ENCODE results near the gene RNPEPL1. TPM values are rescaled to one million over a fixed set of nuclear protein-coding genes. Genes with fewer than 3 reads are reported as not detected.

Gene RNPEPL1
- total and polyA plus RNA-seq, 10 of the 15 experiments (the other 5 are each of a cell fraction or from before 2014, with no cell fraction given) = 0.24 to 49.5 (median 6.8) TPM

- TF ChIP-seq EZH2 (IDR thresholded peaks at IDR 0.05; ENCODE audit: borderline replicate concordance, control insufficient read depth, low read depth, low read length) (no peak), NFIC (IDR thresholded peaks at IDR 0.05; ENCODE audit: low read depth, low read length) (no peak), ZNF274 (IDR thresholded peaks at IDR 0.05; ENCODE audit: insufficient read depth, insufficient read length) (no peak), SIX5 (IDR thresholded peaks at IDR 0.05; ENCODE audit: low read depth, low read length, severe bottlenecking) (peak; percentile 94), KAT2A (conservative IDR thresholded peaks at IDR 0.05; ENCODE audit: control insufficient read depth, low read depth, low read length) (no peak), MXI1 (IDR thresholded peaks at IDR 0.05; ENCODE audit: low read depth, low read length) (peak; percentile 44), SMAD1 (IDR thresholded peaks at IDR 0.05; ENCODE audit: low read depth, partially characterized antibody) (peak; percentile 58), ZNF592 (IDR thresholded peaks at IDR 0.05) (0 out of 2 replicates have a peak, but pooled peaks have one; percentile 31), SUZ12 (IDR thresholded peaks at IDR 0.05; ENCODE audit: unreplicated experiment) (no peak), CHD1 (IDR thresholded peaks at IDR 0.05; ENCODE audit: low read depth, low read length) (0 out of 2 replicates have a peak, but pooled peaks have one; percentile 74), FOS (IDR thresholded peaks at IDR 0.05; ENCODE audit: borderline replicate concordance, extremely low read depth, insufficient read length) (no peak), BHLHE40 (IDR thresholded peaks at IDR 0.05; ENCODE audit: borderline replicate concordance in 1 of 2, low read depth in 2 of 2, low read length in 1 of 2) (peak; percentile 18 to 97; a peak in 2 of 4 replicates), IRF4 (IDR thresholded peaks at IDR 0.05; ENCODE audit: low read depth, low read length) (0 out of 2 replicates have a peak, but pooled peaks have one; percentile 66), SREBF1 (IDR thresholded peaks at IDR 0.05; ENCODE audit: low read length) (peak; percentile 58), SMARCA5 (IDR thresholded peaks at IDR 0.05) (peak; percentile 67; the same call in 1 of the 2 replicates), MYC (IDR thresholded peaks at IDR 0.05; ENCODE audit: insufficient read depth, insufficient read length, insufficient replicate concordance, low read length, severe bottlenecking) (no peak), JUND (IDR thresholded peaks at IDR 0.05; ENCODE audit: low read depth, low read length) (no peak), CREM (IDR thresholded peaks at IDR 0.05; ENCODE audit: low read depth) (peak; percentile 94), RCOR1 (conservative IDR thresholded peaks at IDR 0.05; ENCODE audit: low read depth, low read length) (no peak; the same call in 1 of the 2 replicates), EP300 (IDR thresholded peaks at IDR 0.05; ENCODE audit: borderline replicate concordance in 1 of 2, control insufficient read depth in 1 of 2, low read depth in 2 of 2, low read length in 2 of 2) (no peak), NFXL1 (IDR thresholded peaks at IDR 0.05; ENCODE audit: borderline replicate concordance) (no peak)
- TF ChIP-seq, protein P1, sequence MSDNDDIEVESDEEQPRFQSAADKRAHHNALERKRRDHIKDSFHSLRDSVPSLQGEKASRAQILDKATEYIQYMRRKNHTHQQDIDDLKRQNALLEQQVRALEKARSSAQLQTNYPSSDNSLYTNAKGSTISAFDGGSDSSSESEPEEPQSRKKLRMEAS (IDR thresholded peaks at IDR 0.05; ENCODE audit: low read depth, low read length) = peak; percentile 63
- TF ChIP-seq, protein P2, sequence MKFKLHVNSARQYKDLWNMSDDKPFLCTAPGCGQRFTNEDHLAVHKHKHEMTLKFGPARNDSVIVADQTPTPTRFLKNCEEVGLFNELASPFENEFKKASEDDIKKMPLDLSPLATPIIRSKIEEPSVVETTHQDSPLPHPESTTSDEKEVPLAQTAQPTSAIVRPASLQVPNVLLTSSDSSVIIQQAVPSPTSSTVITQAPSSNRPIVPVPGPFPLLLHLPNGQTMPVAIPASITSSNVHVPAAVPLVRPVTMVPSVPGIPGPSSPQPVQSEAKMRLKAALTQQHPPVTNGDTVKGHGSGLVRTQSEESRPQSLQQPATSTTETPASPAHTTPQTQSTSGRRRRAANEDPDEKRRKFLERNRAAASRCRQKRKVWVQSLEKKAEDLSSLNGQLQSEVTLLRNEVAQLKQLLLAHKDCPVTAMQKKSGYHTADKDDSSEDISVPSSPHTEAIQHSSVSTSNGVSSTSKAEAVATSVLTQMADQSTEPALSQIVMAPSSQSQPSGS (IDR thresholded peaks at IDR 0.05; ENCODE audit: low read length) = no peak
Measured at GRCh38 chr2:240586198-240586918, 18.1 kb downstream of the RNPEPL1 start, which contains the start of gene CAPN10 (continued).

Data from GM12878 (cell line).